Head of caudate nucleus (tissue), 42 donors: ENCODE results near the gene RAPGEF4.
A peak's percentile ranks its signal among the peaks of the same experiment; 100 is the strongest.

Experiments
- DNase-seq, 42 donors: peaks; one replicate each; pipeline versions ENCODE4 v3.0.0 to v3.0.0-alpha.2; 2020 to 2021; ENCODE audit warnings: mixed read lengths in 7 of 42
- intact Hi-C: fragments of 100-400 bp; cut with DNase I; formaldehyde crosslinking; loops from one replicate; pipeline ENCODE4 v1.15.0; 2022

Gene RAPGEF4

DNA sequence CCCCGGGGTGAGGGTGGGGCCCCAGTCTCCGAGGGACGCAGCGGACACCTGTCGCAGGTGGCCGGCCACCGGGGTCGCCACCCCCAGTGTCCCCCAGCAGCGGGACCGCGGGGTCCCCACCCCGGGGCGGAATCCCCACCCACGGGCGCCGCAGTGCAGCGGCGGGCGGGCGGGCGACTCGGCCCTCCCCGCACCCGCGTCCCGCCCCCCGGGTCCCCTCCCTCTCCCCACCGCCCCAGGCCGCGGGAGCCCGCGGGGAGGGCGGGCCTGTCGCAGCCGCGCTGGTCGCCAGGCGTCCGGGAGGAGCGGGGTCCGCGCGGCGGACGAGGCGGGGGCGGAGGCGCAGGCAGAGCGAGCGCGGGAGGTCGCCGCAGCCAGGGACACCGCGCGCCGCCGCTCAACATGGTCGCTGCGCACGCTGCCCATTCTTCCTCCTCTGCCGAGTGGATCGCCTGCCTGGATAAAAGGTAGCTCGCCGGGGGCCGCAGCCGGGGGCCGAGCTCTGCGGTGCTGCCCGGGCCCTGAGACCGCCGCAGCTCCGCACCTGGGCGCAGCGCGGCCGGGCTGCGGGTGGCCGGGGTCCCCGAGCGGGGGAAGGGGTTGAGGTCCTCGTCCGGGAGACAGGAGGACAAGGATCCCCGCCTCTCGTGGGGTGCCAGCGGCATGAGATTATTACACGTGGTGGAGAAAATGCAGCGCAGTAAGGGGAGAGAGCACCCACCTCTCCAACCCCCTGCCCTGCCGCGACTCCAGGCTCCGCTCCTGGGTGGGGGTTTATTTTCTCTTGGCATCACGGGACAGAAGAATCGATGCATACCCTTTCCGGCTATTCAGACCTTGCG lies at the start of gene RAPGEF4:
TSS of gene RAPGEF4 (plus strand) at position 264 of the 842 bp plus-strand sequence. CDS start at position 403, 139 bp downstream.
- intact Hi-C loops: no loop called here
- DNase-seq: peak in 15 of 42 donors; percentile 8 to 41 (median 16)

DNA sequence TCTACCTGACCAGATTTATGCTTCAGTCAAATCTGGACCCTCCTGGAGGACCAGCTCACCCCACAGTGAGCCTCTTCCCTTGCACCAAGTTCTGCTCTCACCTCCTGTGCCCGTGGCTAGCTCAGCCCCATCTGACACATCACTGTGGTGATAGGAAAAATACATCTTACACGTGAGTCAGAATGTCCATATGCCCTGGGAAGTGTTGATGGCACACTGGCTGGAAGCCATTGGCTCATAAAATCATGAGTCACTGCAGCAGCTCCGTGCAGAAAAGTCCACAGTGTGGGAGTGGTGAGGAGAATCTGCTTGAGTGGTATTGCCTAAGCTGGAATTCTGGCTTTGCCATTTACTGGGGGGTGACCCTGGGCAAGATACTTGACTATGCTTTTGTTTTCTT lies 42.6 kb upstream of the RAPGEF4 start:
- no peak for DNase-seq
- intact Hi-C loops: no loop called here

DNA sequence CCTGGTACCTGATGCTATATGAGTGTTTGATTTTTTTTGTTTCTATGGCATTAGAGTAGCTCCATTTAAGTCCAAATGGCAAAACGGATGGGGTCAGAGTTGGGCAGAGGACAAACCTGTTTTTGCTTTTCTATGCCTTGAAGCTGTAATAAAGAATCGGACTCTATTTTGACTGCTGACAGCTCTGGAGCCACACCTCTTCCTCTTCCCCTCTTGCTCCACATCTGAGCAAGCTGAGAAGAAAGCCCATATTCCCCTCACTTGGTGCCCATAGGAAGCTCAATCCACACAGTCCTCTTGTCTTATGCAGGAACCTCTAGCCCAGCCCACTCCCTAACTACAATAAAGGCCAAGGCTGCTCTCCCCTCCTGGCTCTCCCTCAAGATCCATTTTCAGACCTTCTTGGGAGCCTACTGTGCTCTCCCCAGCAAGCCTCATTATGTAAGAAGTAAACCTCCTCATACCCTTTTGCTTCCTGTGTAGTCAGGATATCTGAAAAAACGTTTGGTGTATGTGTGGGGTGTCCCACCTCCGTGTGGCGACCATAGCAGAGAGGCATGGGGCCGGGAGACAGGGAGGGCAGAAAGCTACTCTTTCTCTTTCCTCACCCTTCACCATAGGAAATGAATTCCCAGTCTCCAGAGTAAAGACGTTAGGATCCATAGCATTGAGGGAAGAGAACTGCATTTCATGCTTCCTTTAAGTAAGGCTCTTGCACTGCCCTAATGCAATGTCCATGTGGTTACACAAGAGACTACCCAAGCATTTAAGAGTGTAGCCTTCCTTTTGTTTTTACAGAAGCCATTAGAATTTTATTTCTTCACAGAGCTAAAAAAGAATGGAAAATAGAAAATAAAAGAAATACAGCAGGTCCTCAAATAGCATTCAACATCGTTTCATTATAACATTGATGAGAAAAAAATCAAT lies 41.9 kb upstream of the RAPGEF4 start:
- intact Hi-C loops: no loop called here
- no peak for DNase-seq

DNA sequence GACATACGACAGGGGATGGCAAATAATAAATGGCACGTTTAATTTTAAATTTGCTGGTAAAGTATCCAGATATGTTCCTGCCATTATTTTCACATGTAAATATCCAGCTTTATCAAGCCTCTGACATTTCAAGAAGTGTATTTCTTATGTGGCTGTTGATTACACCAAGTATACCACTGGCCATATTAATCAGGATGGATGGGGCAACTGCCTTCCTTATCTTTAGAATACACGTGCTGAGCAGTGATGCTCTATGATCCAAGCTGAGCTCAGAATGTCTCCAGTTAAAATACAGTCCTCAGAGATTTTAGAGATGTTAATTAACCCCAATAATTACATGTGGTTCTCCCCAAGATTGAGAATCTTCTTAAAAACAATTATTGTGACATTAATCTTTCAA lies 38.3 kb upstream of the RAPGEF4 start:
- intact Hi-C loops: no loop called here
- no peak for DNase-seq

DNA sequence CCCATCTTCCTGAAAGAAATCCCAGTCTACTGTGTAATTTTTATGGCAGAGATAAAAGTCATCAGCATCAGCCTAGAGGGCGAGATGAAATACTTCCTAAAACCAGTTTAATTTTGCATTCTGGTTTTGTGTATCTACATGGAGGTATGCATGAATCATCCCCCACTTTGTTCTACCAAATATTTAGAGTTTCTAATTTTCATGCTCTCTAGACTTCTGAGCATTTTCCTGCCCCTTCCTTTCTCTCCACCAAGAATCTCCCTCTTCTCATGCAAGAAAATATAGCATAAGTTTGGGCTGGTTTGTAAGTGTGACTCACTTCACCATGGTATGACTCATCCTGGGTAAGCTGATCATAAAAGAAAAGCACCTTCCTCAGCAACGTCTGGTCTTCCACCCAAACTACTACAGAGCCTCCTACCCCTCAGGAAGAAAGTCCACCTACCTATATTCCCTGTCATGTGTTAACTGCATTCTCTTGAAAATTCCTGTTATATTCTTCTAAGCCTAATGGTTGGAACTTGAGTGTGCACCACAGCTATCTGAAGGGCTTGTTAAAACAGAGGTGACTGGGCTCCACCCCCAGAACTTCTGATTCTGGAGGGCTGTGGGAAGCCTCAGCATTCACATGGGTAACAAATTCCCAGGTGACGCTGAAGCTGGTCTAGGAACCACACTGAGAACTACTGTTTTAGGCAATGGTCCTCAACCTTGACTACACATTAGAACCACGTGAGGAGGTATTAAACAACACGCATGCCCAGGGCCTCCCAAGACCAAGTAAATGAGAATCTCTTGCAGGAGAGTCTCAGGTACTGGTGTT lies 37.4 kb upstream of the RAPGEF4 start:
- DNase-seq: peak in 16 of 42 donors; percentile 8 to 66 (median 30)
- intact Hi-C loops: no loop called here

DNA sequence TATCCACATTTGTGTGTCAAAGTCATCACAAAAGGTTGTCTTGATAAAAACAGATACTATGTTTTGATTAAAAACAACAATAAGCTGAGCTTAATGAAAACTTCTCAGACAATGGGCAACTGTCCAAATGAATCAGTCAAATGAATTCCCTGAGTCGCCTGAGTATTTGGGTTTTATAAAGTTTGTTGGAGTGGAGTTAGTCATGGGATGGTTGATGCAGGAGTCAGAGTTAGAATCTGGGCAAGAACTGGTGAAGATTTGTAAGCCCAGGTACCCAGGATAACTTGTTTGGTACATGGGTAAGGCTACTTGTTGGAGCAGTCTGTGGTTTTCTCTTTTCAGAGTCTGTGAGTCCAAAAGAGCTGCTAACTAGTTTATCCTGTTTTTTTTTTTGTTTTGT lies 34.4 kb upstream of the RAPGEF4 start:
- no peak for DNase-seq
- intact Hi-C loops: no loop called here

DNA sequence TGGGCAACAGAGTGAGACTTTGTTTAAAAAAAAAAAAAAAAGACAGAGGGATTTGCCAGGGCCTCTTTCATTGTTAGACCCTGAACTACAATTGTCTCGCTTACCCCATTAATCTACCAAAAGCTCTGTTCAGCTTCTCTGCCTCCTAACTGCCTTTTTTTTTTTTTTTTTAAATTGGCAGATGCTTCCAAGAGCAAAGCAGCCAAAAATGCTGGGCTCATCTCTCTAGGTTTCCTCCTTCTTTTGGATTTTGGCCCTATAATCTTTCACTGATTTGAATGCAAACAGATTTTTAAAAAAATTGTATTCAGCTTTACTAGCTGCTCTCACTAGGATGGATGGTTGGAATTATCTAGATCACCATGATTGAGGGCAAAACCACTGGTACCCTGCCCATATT lies 33.2 kb upstream of the RAPGEF4 start:
- no peak for DNase-seq
- intact Hi-C loops: no loop called here

DNA sequence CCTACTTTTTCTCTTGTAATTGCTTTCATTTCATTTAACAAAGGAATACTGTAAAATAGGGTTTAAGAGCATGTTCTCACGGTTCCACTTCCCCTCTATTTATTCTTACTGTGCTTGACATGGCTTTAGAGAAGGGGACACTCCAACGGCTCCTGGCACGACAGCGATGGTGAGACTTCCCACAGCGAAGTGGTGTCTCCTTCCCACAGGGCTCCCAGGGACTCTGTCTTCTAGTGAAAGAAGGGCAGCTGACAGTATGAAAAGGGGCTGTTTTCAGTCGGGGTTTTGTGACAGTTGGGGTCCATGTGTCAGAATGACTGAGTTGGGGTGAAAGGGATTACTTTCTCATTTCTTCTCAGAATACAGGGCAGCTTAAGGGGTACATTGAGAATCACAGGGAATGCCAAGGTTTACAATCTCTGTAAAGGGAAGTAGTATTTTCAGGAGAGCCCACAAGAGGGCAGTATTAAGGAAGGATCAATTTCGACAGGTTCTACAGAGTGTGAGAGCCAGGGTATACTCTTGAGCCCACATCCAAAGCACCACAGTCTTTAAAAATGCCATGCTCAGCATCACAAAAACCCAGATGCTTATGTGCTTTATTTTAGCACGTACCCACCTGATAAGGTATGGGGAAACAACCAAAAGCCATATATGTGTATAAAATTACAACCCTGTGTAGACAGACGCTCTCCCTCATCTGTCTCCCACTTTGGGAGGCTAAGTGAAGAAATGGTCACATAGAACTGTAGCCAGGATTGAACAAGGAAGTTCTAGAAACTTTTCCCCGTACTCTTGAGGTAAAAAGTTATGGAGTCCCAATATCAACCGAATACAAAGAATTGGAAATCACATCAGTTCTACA lies 31.3 kb upstream of the RAPGEF4 start:
- DNase-seq: peak in 3 of 42 donors; percentile 28 to 34 (median 29)
- intact Hi-C loops: no loop called here

DNA sequence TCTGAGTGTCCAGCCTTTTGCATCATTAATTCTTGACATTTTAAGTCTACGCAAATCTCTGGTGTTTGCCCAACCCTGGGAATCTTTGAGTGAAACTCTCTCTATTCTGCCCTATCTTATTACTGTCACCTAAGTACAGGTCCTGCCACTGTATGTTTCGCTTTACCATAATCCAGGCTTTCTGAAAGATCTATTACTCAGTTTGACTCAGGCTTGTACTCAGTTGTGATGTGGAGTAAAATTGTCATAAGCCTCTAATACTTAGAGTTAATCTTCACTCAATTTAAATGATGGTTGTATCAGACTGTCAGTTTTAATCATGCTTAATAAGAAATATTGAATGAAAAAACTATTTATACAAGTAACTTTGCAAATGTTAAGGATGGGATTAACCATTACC lies 30.3 kb upstream of the RAPGEF4 start:
- no peak for DNase-seq
- intact Hi-C loops: no loop called here

DNA sequence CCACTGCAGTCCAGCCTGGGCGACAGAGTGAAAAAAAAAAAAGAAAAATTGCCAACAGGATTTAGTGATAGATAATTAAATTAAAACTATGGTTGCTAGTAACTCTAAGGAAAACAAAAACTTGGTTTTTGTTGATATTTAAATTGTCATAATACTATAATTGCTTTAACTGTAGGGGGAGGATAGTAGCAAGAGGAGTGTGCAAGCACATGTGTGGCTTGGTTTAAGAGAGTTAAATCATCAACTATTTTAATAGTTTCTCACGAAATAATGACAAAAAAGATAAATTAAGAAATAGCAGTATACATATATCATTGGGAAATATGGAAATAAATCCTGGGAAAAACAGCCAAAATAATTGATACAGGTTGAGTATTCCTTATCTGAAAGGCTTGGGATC lies 27.4 kb upstream of the RAPGEF4 start:
- DNase-seq: no peak
- intact Hi-C loops: no loop called here

DNA sequence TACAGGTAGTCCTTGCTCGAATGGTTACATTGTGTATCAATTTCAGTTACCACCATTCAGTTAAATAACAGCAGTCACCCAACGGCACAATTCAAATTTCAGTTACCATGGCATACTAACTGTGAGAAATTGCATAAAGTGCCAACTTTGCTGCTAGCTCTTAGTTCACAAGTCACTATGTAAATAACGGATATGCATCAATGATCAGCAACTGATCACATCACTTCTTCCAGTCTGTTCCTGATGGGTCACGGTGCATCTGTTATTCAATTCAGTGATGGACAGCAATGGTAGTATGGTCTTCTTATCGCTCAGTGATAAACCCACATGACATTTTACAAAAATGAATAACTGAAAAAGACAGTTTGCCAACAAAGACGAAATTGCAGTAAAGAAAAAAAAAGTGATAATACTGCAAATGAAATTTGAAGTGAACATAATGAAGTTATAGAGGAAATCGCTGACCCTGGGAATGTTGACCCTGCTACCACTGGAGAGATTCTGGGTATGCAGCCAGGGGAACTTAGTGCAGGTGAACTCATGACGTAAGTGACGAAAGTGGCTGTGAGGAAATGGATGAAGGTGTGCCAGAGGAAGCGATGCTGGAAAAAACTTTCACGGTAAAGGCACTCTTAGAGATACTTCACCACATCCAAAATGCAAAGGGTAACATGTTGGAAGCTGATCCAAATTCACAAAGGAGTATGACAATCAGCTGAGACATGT lies 25.9 kb upstream of the RAPGEF4 start:
- intact Hi-C loops: no loop called here
- DNase-seq: no peak

DNA sequence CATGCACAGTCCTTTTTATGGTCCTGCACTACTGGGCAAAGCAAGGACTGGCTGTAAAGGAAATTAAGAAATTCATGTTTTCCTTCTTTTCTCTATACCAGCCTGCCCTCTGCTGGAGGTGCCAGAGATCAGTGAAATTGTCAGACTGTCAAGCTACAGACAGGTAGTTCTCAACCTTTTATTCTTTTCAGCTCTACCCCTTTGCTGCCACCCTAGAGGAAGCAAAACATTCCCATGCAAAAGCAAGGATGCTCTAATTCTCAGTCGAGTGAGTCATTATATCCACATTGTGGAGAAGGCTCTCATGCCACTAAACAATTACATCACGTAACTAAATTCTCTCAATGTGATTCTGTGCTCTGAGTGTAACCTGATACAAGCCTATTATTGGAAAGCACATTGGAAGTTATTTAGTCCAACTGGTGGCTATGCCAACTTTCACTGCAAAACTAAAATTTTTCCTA lies 25.0 kb upstream of the RAPGEF4 start:
- intact Hi-C loops: no loop called here

DNA sequence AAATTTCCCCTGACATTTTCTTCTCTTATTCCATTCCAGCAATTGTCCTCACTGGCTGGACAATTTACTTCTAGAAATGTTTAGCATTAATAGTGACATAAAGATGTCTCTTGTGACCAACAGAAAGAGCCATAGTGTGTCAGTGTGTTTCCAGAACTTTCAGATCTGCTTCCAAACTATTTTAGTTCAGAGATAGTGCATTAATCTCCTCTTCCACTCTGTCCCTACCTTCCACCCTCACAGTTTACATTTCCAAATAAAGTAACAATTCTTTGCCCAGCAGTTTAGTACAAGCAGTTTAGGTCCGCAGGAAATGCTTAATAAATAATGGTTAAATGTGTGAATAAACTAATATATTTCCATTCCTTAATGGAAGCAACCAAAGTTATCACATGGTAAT lies 24.5 kb upstream of the RAPGEF4 start:
- intact Hi-C loops: no loop called here
- DNase-seq: no peak

More for the DNA sequence above, 25.0 kb upstream of the RAPGEF4 start:
- DNase-seq: peak in 40 of 42 donors; percentile 12 to 77 (median 50)

DNA sequence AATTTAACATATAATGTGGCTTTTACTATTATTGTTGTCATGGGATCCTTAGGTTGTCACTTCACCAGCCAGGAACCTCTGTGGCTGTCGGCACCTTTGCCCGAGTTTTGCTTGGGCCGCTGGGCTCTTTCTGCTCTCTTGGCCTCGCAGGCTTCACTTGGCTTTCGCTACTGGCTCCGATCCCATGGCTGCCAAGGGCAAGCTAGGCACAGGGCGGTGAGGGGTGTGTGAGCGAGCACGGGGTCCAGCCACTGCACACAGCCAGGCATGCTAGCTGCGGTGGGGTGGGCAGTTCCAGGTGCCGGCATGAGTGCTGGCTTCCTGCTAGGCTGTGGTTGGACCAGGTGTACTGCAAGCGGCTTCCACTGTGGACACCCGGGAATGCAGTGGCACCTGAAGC lies 23.4 kb upstream of the RAPGEF4 start:
- intact Hi-C loops: no loop called here
- DNase-seq: no peak

DNA sequence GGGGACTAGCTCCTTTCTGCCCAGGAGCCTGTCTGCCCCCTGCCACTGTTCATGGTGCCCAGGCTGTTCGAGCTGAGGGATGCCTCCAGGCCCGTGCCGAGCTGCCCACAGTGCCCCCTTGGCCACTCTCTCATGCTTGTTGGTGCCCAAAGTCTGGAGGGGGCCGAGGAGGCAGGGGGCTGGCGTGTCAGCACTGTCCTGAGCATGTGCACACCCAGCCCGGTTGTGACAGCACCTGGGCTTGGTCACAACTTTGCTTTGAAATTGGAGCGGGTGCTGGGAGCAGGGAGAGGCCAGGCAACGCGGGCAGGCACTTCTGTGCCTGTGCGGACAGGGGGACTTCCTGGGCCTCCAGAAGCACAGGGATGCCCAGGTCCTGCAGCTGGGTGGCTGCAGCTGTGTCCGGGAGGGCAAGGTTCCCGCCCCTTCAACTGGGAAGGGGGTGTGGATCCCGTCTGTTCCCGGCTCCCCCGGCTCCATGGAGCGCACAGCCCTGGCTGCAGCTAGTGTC lies 22.2 kb upstream of the RAPGEF4 start:
- intact Hi-C loops: no loop called here
- no peak for DNase-seq

DNA sequence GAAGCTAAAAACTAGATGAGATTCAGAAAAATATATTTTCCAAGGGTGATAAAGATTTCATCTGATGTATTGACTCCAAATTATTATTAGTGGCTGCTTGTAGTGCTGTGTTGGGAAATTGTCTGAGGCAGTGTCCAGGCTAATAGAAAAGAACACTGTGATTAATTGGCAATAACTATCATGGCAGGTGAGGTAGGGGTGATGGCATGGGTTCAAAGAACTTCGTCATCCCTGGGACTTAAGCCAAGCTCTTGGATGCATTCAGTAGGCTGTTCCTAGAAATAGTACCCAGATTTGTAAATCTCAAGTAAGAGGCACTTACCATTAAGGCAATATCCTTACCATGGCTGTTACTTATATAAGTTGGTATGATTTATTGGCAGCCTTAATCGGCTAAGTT lies 13.2 kb upstream of the RAPGEF4 start:
- intact Hi-C loops: no loop called here

DNA sequence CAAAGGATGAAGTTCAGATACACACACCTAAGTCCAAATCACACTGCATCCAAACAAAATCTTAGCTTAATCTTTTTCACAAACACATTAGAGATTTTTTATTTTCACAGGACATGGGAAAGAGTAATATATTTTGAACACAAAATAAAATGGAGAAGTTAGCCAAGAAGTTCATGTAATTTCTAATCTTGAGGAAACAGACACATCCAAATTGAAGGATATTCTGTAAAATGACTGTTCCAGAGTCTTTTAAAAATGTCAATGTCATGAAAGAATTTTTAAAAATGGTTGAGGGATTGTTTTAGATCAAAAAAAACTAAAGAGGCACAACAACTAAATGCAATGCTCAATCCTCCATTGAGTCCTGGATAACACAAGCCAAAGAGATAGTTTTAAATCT lies 12.4 kb upstream of the RAPGEF4 start:
- DNase-seq: no peak
- intact Hi-C loops: no loop called here

More for the DNA sequence above, 13.2 kb upstream of the RAPGEF4 start:
- DNase-seq: no peak
